Hepatocyte (in vitro differentiated cells): ENCODE data around the gene UBE2O. TPM values are rescaled to one million over a fixed set of nuclear protein-coding genes. Genes with fewer than 3 reads are reported as not detected.
A peak's percentile ranks its signal among the peaks of the same experiment; 100 is the strongest.

Experiments used
- DNase-seq: peaks from one replicate; pipeline ENCODE4 v3.0.0-alpha.2; 2016; ENCODE audit warnings: low spot score
- H2AFZ ChIP-seq: fragments of 200-600 bp; sonication (generic); 2 replicates; pipeline ENCODE4 v1.6.0; 2016; ENCODE audit warnings: antibody characterized with exemption, mild to moderate bottlenecking
- H3K27ac ChIP-seq: fragments of 200-600 bp; sonication (generic); 2 replicates; pipeline ENCODE4 v1.5.1; 2016; ENCODE audit warnings: mild to moderate bottlenecking
- H3K27me3 ChIP-seq: fragments of 200-600 bp; sonication (generic); 2 replicates; pipeline ENCODE4 v1.6.1; 2016
- H3K36me3 ChIP-seq: fragments of 200-600 bp; sonication (generic); replicated peaks from 2 replicates; pipeline ENCODE4 v1.5.1; 2016; ENCODE audit warnings: low read depth; ENCODE audit not compliant: insufficient read depth
- H3K4me1 ChIP-seq: fragments of 200-600 bp; sonication (generic); 2 replicates; pipeline ENCODE4 v1.5.1; 2016; ENCODE audit warnings: mild to moderate bottlenecking, moderate library complexity; ENCODE audit not compliant: insufficient read depth
- H3K4me2 ChIP-seq: fragments of 200-600 bp; sonication (generic); 2 replicates; pipeline ENCODE4 v1.6.0; 2016
- H3K4me3 ChIP-seq: fragments of 200-600 bp; sonication (generic); 2 replicates; pipeline ENCODE4 v1.5.1; 2016; ENCODE audit warnings: mild to moderate bottlenecking
- H3K79me2 ChIP-seq: fragments of 200-600 bp; sonication (generic); 2 replicates; pipeline ENCODE4 v1.6.0; 2017; ENCODE audit warnings: mild to moderate bottlenecking
- H3K9me2 ChIP-seq: fragments of 200-600 bp; sonication (generic); replicated peaks from 2 replicates; pipeline ENCODE4 v1.6.0; 2017; ENCODE audit warnings: mild to moderate bottlenecking; ENCODE audit not compliant: insufficient read depth
- H3K9me3 ChIP-seq: fragments of 200-600 bp; sonication (generic); 2 replicates; pipeline ENCODE4 v1.5.1; 2016; ENCODE audit warnings: low read depth, mild to moderate bottlenecking
- H4K20me1 ChIP-seq: fragments of 200-600 bp; sonication (generic); 2 replicates; pipeline ENCODE4 v1.6.0; 2016; ENCODE audit warnings: mild to moderate bottlenecking; ENCODE audit not compliant: insufficient read depth, poor library complexity, severe bottlenecking
- EZH2 ChIP-seq: fragments of 200-600 bp; sonication (generic); IDR thresholded peaks from 2 replicates; pipeline ENCODE4 v1.6.1; 2016; ENCODE audit warnings: antibody characterized with exemption, mild to moderate bottlenecking, borderline replicate concordance
- EZH2phosphoT487 ChIP-seq: fragments of 200-600 bp; sonication (generic); IDR thresholded peaks from one replicate; pipeline ENCODE4 v1.6.1; 2018; ENCODE audit warnings: antibody characterized with exemption, mild to moderate bottlenecking, low read depth, moderate library complexity; ENCODE audit not compliant: unreplicated experiment, severe bottlenecking
- WGBS: methylation state at CpG from one replicate; pipeline ENCODE4 v1.1.6; 2016; ENCODE audit warnings: low lambda C conversion rate; ENCODE audit errors: missing lambda C conversion rate; 5-methylcytosine and 5-hydroxymethylcytosine counted together
- polyA plus RNA-seq: library from polyadenylated mRNA; unstranded; fragments of >200 nt; fragmentation: Nextera tagmentation; extraction: Ambion mirVana; gene quantifications from 2 replicates; pipeline ENCODE4 v1.2.1, GENCODE V29; 2016
- total RNA-seq: library from RNA; depleted of rRNA; stranded (reverse); fragments of >200 nt; gene quantifications from 2 replicates; pipeline ENCODE4 v1.2.3, GENCODE V29; 2014
- TF ChIP-seq, protein P1 (sequence below): fragments of 200-600 bp; sonication (generic); IDR thresholded peaks from 2 replicates; pipeline ENCODE4 v1.5.1; 2016; ENCODE audit warnings: antibody characterized with exemption, mild to moderate bottlenecking; ENCODE audit not compliant: poor library complexity

UBE2O gene
- total and polyA plus RNA-seq, 2 experiments from 2014 or later: 9.7 to 15.2 TPM

DNA sequence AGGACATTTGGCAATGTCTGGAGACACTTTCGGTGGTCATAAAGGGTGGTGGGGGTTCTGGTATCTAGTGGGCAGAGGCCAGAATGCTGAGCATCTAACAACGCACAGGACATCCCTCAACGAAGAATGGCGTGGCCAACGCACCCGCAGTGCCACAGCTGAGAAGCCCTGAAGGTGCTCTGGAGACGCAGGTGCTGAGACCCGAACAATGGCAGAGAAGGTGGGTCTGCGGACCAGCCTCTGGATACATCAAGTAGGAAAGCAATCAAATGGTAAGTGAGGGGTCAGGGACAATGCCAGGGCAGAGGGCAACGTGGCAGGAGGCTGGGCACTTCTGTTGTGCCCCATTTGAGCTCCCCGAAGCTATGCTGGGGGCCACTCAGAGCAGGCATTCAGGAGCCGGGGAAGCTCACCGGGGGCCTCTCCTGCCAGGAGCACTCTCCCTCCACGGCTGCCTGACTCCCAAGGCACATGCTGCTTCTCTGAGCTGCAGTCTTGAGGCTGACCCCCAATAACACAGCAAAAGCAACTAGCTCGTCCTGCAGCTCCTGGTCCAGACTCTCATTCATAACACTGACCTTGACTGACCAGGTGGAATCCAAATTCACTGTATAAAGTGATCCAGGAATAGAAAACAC lies 42.5 kb downstream of the UBE2O start:
- Histone ChIP-seq H3K27ac (no peak overlapping the region), H3K4me2 (no peak overlapping the region), H3K4me3 (no peak overlapping the region), H2AFZ (no peak overlapping the region), H3K79me2 (peaks cover 17% of the 10 kb centered on the region), H3K27me3 (no peaks in the 10 kb centered on the region), H3K36me3 (no peaks in the 10 kb centered on the region), H3K9me3 (no peaks in the 10 kb centered on the region), H3K4me1 (peaks cover 4% of the 10 kb centered on the region), H3K9me2 (no peaks in the 10 kb centered on the region), H4K20me1 (peaks cover 4% of the 10 kb centered on the region)
- TF ChIP-seq EZH2phosphoT487 (no peak), EZH2 (no peak)
- TF ChIP-seq, protein P1, sequence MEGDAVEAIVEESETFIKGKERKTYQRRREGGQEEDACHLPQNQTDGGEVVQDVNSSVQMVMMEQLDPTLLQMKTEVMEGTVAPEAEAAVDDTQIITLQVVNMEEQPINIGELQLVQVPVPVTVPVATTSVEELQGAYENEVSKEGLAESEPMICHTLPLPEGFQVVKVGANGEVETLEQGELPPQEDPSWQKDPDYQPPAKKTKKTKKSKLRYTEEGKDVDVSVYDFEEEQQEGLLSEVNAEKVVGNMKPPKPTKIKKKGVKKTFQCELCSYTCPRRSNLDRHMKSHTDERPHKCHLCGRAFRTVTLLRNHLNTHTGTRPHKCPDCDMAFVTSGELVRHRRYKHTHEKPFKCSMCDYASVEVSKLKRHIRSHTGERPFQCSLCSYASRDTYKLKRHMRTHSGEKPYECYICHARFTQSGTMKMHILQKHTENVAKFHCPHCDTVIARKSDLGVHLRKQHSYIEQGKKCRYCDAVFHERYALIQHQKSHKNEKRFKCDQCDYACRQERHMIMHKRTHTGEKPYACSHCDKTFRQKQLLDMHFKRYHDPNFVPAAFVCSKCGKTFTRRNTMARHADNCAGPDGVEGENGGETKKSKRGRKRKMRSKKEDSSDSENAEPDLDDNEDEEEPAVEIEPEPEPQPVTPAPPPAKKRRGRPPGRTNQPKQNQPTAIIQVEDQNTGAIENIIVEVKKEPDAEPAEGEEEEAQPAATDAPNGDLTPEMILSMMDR: no peak
- WGBS: 95% methylated on average over 15 of the region's 15 CpGs
- DNase-seq: no peak

DNA sequence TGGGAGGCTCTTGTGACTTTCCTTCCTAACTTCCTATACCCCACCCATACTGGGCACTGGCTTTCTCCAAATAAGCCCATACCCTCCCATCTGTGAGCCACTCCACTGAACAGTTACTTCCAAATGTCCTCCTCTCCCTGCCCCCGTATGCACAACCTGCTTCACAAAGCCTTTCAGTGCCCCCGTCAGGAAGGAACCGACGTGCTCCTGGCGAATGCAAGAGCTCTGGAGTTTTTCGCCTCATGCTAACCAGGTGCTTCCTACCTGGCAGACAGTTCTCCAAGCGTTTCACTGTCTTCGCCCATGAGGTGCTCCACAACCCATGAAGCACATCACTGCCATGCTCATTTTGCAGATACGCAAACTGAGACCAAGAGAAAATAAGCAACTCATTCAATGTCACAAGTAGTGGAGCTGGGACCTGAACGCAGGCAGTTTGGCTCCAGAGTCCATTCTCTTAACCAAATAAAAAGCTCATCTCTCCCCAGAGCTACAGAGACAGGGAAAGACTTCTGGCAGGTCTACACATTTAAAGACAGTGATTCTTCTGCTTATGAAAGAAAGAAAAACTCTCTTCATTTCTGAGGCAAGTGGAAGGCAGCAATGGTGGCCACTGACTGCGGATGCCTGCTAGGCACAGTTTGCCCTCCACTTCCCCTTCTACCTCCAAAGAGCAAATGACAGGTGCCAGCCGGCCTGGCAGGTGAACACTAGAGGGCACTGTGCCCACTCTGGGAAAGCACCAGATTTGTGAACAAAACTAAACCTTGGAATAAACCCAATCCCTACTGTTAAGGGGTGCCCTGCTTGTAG lies 44.7 kb downstream of the UBE2O start:
- H2AFZ ChIP-seq: no peak overlapping the region
- H3K4me1 ChIP-seq: no peaks in the 10 kb centered on the region
- no peaks in the 10 kb centered on the region for H3K27me3 ChIP-seq
- H3K36me3 ChIP-seq: no peaks in the 10 kb centered on the region
- H3K9me2 ChIP-seq: no peaks in the 10 kb centered on the region
- H3K79me2 ChIP-seq: peaks cover 5% of the 10 kb centered on the region
- H3K9me3 ChIP-seq: no peaks in the 10 kb centered on the region
- no peak overlapping the region for H3K4me2 ChIP-seq
- TF ChIP-seq, protein P1: peak; percentile 88
- no peak for TF ChIP-seq EZH2
- no peak overlapping the region for H3K27ac ChIP-seq
- no peaks in the 10 kb centered on the region for H4K20me1 ChIP-seq
- WGBS: 84% methylated on average over 12 of the region's 12 CpGs
- DNase-seq: peak; percentile 79
- H3K4me3 ChIP-seq: no peak overlapping the region

DNA sequence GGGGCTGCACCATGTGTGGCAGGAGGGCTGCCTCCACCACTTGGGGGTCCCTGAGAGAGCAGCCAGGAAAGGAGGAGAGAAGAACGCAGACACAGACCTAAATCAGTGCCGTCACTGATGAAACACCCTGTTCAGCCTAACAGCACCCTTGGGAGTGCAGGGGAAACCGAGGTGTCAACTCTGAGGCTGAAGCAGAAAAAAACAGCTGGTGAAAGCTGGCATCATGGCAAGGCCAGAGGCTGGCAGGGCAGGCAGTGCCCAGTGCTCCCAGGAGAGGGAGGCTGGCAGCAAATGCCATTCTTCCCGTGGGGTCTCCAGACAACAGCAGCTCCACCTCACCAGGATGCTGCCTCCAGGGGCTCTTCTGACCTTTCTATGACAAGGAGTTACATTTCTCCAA lies 45.4 kb downstream of the UBE2O start:
- no peak for TF ChIP-seq EZH2phosphoT487
- TF ChIP-seq, protein P1: no peak
- TF ChIP-seq EZH2: no peak
- Histone ChIP-seq H3K9me2 (no peaks in the 10 kb centered on the region), H3K27me3 (no peaks in the 10 kb centered on the region), H4K20me1 (no peaks in the 10 kb centered on the region), H2AFZ (no peak overlapping the region), H3K4me3 (no peak overlapping the region), H3K27ac (no peak overlapping the region), H3K79me2 (peaks cover 2% of the 10 kb centered on the region), H3K36me3 (no peaks in the 10 kb centered on the region), H3K4me1 (no peaks in the 10 kb centered on the region), H3K9me3 (no peaks in the 10 kb centered on the region), H3K4me2 (no peak overlapping the region)
- no peak for DNase-seq
- 91% methylated on average over 4 of the region's 4 CpGs for WGBS
